GM18951 (cell line): ENCODE measurements around the gene CIPC.
A peak's percentile ranks its signal among the peaks of the same experiment; 100 is the strongest.

ENCODE experiments used
- POLR2A ChIP-seq: IDR thresholded peaks from 4 replicates; pipeline ENCODE4 v1.6.1; 2011; ENCODE audit warnings: mild to moderate bottlenecking; ENCODE audit not compliant: insufficient read length, insufficient read depth; ENCODE audit errors: extremely low read depth
- in situ Hi-C: fragments of 300-500 bp; cut with MboI; formaldehyde crosslinking; loops from one replicate; pipeline ENCODE4 v1.12.0; 2022; ENCODE audit warnings: low sequenced_read_pairs, mixed read lengths, inconsistent platforms; ENCODE audit not compliant: unreplicated experiment

CIPC gene

DNA sequence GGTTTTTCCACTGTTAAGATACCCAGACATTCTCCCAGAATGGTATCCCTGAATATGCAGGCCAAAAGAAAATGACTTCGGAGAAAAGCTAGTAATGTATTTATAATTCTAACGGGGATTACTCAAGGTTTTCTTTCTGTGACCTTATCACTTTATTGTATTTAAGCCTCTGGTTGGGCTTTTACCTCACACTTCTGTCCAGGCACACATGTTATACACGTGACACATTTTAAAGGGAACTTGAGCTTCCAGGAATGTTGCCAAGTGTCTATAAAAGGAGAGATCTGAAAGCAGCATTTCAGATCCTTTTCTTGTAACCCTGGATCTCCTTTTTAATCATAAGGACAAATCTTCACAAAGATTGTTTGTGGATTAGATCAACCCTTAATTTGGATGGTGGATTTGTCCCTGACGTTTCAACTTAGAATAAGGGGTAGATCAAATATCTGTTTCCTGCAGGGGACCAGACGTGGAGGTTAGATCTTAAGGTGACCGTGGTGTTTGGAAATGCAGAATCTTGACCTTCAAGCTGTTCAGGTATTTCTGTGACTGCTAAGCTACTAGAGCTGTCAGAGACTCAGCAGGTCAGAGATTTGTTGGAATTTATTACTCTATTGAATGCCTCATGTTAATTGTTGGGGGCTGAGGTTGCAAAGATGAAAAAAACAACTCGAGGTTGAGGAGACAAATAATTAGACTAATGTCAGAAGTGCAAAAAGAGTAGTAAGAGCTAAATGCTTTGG is 1.5 kb downstream of the CIPC start:
- in situ Hi-C loops, result no loop called here
- TF ChIP-seq POLR2A, result no peak

DNA sequence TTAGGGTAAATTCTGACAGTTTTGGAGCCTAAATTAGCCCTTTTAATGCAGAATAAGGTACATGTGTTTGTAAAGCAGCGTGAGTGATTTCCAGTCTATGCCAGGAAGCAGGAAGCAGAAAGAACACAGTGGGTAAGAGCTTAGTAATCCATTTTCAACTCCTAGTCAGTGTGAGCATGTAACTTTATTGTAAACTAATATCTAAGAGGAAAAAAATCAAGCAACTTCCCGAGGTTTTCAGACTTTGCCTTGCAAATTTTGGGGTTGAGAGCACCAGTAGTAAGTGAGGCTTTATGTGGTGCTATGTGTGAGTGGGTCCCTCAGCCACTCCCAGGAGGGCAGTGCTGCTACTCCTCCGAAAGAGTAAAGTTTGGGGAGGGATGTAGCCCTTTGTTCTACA is 2.9 kb downstream of the CIPC start:
- TF ChIP-seq POLR2A, result peak; percentile 19
- in situ Hi-C loops, result no loop called here

DNA sequence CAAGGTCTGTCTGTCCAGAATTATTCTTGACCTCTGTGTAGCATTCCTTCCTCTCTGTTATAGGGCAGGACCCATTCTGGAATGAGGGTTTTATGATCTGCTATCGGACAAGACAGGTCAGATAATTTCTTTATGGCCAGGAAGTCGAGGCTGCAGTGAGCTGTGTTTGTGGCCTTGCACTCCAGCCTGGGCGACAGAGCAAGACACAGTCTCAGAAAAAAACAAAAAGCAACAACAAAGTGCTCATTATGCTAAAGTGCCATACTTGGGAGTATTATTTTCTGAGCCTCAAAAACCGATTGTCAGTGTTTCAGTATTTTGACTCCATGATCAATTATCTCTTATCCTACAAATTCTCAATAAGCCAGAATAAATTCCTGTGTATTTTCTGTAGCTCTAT is 4.1 kb downstream of the CIPC start:
- no peak for TF ChIP-seq POLR2A
- in situ Hi-C loops, result no loop called here

DNA sequence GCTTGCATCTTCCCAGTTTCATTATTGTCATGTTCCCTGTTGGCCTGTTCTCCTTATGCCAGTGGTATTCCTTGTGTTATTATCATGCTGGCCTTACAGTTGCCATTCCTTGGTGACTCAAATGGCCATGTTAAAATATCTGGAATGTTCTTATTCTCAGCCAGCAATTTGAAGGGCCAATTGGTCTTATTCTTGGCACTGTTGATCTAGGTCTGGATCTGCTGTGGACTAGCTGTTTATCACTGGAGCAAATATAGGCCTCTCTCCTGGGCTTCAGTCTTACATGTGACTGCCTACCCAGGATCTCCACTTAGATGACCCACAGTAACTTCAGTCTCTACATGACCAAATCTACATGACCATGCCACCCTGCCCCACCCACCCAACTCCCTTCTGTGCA is 5.4 kb downstream of the CIPC start:
- TF ChIP-seq POLR2A, result no peak
- in situ Hi-C loops, result no loop called here

DNA sequence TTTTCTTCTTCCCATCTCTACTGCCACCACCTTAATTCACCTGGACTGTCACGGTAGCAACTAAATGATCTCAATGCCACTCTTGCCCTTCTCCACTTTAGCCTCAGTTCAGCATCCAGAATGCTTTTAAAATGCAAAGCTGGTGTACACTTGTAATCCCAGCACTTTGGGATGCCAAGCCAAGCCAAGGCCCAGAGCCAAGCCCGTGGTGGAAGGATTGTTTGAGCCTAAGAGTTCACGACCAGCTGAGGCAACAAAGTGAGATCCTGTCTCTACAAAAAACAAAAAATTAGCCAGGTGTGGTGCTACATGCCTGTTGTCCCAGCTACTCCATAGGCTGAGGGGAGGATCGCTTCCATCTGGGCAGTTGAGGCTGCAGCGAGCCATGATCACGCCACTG is 5.9 kb downstream of the CIPC start:
- TF ChIP-seq POLR2A, result no peak
- in situ Hi-C loops, result no loop called here

- in situ Hi-C loops, result no loop called here
- TF ChIP-seq POLR2A, result no peak
Observed at GRCh38 chr14:77104393-77104792, 6.3 kb downstream of the CIPC start.

- in situ Hi-C loops, result no loop called here
- no peak for TF ChIP-seq POLR2A
Observed at GRCh38 chr14:77105145-77105939, 7.3 kb downstream of the CIPC start.

DNA sequence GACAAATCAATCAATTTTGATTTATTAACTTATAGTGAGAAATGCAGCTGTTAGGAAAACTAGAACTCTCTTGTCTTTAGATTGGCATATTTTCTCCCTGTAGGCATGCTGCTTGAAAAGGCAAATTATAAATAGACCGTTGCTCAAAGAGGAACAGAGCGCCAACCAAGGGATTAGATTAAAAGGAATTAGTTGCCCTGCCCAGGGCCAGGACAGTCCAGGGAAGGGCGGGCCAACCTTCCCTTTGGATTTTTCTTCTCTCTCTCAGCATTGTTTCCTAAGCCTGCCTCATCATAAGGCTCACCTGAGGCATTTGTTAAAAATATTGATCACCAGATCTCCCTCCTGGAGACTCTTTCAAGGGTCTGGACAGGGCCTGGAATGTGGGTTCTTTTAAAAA is 8.6 kb downstream of the CIPC start:
- no peak for TF ChIP-seq POLR2A
- in situ Hi-C loops, result no loop called here

- in situ Hi-C loops, result no loop called here
- no peak for TF ChIP-seq POLR2A
Observed at GRCh38 chr14:77107228-77107627, 9.2 kb downstream of the CIPC start.

- in situ Hi-C loops, result no loop called here
- TF ChIP-seq POLR2A, result no peak
Observed at GRCh38 chr14:77108753-77109152, 10.7 kb downstream of the CIPC start.

- no peak for TF ChIP-seq POLR2A
- in situ Hi-C loops, result no loop called here
Observed at GRCh38 chr14:77109656-77110055, 11.6 kb downstream of the CIPC start.

GRCh38 chr14:77110286-77110685 is 12.2 kb downstream of the CIPC start:
- in situ Hi-C loops, result no loop called here
- no peak for TF ChIP-seq POLR2A

GRCh38 chr14:77111021-77111420 is 13.0 kb downstream of the CIPC start:
- TF ChIP-seq POLR2A, result no peak
- in situ Hi-C loops, result no loop called here

DNA sequence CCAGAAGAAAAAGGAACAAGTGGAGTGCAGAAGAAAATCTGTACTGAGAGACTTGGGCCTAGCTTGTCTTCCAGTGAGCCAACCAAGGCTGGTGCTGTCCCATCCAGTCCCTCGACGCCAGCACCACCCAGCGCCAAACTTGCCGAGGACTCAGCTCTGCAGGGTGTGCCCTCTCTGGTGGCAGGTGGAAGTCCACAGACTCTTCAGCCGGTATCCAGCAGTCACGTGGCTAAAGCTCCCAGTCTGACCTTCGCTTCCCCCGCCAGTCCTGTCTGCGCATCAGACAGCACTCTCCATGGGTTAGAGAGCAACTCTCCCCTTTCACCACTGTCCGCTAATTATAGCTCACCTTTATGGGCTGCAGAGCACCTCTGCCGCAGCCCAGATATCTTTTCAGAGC is 15.6 kb downstream of the CIPC start:
- in situ Hi-C loops, result no loop called here
- TF ChIP-seq POLR2A, result no peak

GRCh38 chr14:77114609-77115008 is 16.6 kb downstream of the CIPC start:
- TF ChIP-seq POLR2A, result no peak
- in situ Hi-C loops, result no loop called here
